GOT3 (cell line): ENCODE data around the gene MYL6B.

Experiments used
- DNase-seq: peaks from one replicate; lab custom pipeline; 2025; ENCODE audit warnings: mixed read lengths; lab: John Stamatoyannopoulos, UW

Gene MYL6B

GRCh38 chr12:56122637-56123036 is 29.8 kb upstream of the MYL6B start:
- DNase-seq = no peak

GRCh38 chr12:56124133-56124532 is 28.3 kb upstream of the MYL6B start:
- DNase-seq = no peak

- DNase-seq = no peak
Observed at GRCh38 chr12:56126732-56127239, 25.6 kb upstream of the MYL6B start.

GRCh38 chr12:56127485-56127887 is 24.9 kb upstream of the MYL6B start:
- no peak for DNase-seq

- DNase-seq = peak; percentile 83
Observed at GRCh38 chr12:56127888-56128669, 24.3 kb upstream of the MYL6B start, which contains the start of gene ESYT1. TSS of gene ESYT1 (plus strand) at chr12:56128267. CDS start at chr12:56128320, 53 bp downstream.

- DNase-seq = no peak
Observed at GRCh38 chr12:56128670-56129205, 23.6 kb upstream of the MYL6B start.

DNA sequence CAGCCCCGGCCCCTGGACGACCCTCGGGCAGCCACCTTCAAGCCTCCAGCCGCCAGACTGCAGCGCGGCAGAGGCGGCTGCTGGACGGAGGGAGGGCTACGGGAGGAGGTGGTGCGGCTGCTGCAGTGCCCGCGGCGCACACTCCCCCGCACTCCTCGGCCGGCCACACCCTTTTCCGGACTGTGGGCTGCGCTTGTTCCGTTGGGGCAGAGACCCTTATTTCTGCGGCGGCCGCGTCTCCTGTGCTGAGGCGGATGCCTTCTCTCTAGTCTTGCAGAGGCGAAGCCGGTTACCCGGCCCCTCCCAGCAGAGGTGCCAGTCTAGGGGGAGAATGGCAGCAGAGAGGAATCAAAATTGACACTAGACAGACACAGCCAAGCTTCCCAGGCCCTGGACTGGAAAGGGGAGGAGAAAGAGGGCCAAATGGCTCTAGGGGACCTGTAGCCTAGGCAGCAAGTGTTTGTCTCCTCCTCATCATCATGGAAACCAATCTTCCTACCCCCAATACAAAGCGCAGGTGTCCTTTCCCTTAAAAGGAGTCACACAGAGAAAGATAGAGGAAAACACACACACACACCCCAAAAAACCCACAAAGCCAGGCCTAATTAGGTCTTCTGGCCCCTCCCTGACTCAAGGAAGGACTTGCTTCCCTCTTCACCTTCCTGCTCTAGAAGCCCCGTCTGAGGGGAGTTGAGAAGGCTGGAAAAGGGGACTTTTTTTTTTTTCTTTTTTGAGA is 23.0 kb upstream of the MYL6B start:
- DNase-seq = no peak

- no peak for DNase-seq
Observed at GRCh38 chr12:56129942-56130495, 22.4 kb upstream of the MYL6B start.

- DNase-seq = no peak
Observed at GRCh38 chr12:56130876-56131275, 21.5 kb upstream of the MYL6B start.

- DNase-seq = no peak
Observed at GRCh38 chr12:56134897-56135296, 17.5 kb upstream of the MYL6B start.

- no peak for DNase-seq
Observed at GRCh38 chr12:56137853-56138571, 14.4 kb upstream of the MYL6B start.

DNA sequence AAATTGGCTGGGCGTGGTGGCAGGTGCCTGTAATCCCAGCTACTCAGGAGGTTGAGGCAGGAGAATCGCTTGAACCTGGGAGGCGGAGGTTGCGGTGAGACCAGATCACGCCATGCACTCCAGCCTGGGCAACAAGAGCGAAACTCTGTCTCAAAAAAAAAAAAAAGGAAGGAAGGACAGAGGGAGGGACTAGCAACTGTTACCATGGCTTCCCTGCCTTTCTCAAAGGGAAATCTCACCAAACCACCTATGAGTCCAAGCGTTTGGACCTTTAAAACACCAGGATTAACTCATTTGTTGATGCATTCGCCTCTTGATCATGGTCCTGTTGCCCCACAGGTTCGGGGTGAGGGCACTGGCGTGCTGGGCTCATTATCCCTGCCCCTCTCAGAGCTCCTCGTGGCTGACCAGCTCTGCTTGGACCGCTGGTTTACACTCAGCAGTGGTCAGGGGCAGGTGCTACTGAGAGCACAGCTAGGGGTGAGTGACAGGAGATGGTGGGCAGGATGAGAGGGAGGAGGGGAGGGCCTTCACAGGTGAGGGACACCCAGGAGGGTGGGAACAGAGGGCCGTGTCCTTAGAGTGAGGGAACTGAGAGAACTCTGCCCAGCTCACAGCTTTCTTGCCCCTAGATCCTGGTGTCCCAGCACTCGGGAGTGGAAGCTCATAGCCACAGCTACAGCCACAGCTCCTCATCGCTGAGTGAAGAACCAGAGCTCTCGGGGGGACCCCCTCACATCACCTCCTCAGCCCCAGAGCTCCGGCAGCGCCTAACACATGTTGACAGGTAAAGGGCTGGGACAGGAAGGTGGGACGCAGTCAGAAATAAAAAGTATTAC is 10.2 kb upstream of the MYL6B start:
- no peak for DNase-seq

- DNase-seq = no peak
Observed at GRCh38 chr12:56143217-56143616, 9.2 kb upstream of the MYL6B start.

DNA sequence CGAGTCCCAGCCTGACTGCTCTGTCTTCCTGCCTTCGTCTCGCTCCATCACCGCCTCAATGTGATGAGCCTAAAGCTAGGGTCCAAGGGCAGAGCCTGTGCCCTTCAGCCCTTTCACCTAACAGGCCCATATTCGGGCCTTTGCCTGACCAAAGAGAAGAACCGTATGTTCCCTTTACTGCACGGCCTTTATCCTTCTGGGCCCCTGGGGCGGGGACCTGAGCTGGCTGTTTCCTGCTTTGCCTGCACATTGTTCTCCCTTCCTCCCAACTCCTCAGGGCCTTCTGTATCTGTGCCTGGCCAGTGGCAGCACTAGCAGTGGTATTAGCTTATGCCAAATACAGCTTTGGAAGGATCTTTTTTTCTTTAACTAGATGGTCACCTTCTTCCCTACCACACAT is 8.5 kb upstream of the MYL6B start:
- no peak for DNase-seq

DNA sequence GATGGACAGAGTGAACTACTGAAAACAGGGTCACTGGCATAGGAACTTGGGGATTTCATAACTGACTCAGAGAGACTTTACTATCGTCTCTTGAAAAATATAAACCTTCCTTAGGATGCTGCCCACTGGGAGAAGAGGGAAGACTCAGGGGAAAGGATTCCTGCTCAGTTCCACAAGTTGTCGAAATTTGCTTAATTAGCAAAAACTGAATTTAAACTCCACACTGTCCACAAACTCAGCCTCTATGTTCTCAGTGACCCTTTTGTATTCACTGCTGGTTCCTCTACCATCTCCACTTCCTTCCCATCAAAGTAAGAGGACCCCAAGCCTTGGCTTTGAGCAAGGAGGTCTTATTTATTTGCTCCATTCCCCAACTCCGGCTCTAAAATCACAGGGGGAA is 7.2 kb upstream of the MYL6B start:
- no peak for DNase-seq

DNA sequence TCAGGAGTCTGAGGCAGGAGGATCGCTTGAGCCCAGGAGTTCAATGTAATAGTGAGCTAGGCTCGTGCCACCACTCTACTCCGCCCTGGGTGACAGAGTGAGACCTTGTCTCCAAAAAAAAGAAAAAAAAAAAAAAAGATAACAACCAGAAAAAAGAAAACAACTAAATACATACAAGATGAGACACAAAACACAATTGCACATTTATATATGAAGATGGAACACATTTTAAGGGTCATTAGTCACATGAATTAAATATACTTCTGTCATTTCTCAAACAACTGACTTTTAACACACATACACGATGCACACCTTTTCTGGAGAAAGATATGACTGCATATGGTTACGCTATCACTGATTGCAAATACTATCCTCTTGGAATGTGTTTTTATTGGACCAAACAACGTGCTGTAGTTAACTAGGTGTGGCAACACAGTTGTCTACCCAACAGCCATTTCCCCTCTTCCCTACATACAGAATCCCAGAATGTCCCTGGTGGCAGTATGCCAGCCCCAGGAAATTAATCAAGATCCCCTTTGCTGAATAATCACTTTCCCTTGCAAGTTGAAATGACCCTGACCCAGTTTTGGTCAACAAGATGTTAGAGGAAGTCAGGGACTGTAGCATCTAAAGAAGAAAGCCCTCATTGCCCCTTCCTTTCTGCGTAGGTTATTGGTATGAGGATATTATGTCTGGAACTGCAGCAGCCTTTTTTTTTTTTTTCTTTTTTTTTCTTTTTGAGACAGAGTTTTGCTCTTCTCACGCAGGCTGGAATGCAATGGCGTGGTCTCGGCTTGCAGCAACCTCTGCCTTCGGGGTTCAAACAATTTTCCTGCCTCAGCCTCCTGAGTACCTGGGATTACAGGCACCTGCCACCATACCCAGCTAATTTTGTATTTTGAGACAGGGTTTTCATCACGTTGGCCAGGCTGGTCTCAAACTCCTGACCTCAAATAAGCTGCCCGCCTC is 5.6 kb upstream of the MYL6B start:
- no peak for DNase-seq

GRCh38 chr12:56150563-56150962 is 1.8 kb upstream of the MYL6B start:
- no peak for DNase-seq

DNA sequence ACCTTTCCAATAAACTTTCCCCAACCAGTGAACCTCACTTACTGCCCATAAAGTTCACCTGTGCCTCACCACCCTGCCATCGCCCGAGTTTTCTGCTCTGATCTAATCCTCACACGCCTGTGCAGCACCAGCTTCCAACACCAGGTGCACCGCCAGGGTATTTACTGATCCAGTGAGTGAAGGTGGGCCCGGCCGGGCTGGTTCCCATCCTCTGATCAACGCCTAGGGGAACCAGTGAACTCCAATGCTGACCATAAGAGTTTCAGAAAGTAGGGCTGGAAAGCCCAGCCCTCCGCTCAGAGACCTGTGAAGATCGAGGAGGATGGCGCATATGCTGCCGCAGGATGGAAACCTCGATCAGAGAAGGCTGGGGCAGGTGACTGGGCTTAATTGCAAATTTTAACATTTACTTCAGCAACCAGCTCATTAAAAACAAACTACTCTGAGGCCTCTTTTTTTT is 685 bp upstream of the MYL6B start:
- no peak for DNase-seq
